Endothelial cell of umbilical vein (primary cell): ENCODE results near the gene HMG20A.

Experiments used
- CTCF ChIP-seq, 2 donors: IDR thresholded peaks; 1 replicate in 1 of 2; 2 replicates in 1 of 2; pipeline ENCODE4 v1.5.1; 2011; ENCODE audit warnings: low read length in 2 of 2, mild to moderate bottlenecking in 2 of 2, moderate library complexity in 2 of 2, control low read depth in 1 of 2, inconsistent platforms in 1 of 2, low read depth in 1 of 2; ENCODE audit not compliant: insufficient read depth in 1 of 2; ENCODE audit errors: extremely low read depth in 1 of 2
- EZH2 ChIP-seq: IDR thresholded peaks from 2 replicates; pipeline ENCODE4 v1.6.1; 2012; ENCODE audit warnings: borderline replicate concordance, low read depth, mild to moderate bottlenecking, moderate library complexity, low read length, inconsistent platforms; ENCODE audit not compliant: severe bottlenecking
- FOS ChIP-seq: IDR thresholded peaks from 2 replicates; pipeline ENCODE4 v1.6.1; 2011; ENCODE audit warnings: mild to moderate bottlenecking, low read length, moderate library complexity, borderline replicate concordance; ENCODE audit not compliant: insufficient read depth
- GATA2 ChIP-seq: IDR thresholded peaks from 2 replicates; pipeline ENCODE4 v1.7.0; 2011; ENCODE audit warnings: low read depth, mild to moderate bottlenecking, moderate library complexity, mixed read lengths, low read length; ENCODE audit not compliant: insufficient read length, insufficient read depth
- JUN ChIP-seq: IDR thresholded peaks from 2 replicates; pipeline ENCODE4 v1.6.1; 2011; ENCODE audit warnings: borderline replicate concordance, low read depth; ENCODE audit not compliant: insufficient read length, insufficient read depth
- MYC ChIP-seq: IDR thresholded peaks from one replicate; pipeline ENCODE4 v1.6.1; 2011; ENCODE audit warnings: mild to moderate bottlenecking, low read depth, low read length
- POLR2A ChIP-seq: IDR thresholded peaks from 2 replicates; pipeline ENCODE4 v1.6.1; 2012; ENCODE audit warnings: low read depth, mild to moderate bottlenecking, control low read depth, low read length
- POLR2AphosphoS5 ChIP-seq: IDR thresholded peaks from 2 replicates; pipeline ENCODE4 v1.6.1; 2012; ENCODE audit warnings: low read depth, mild to moderate bottlenecking, control low read depth, low read length, moderate library complexity; ENCODE audit not compliant: insufficient read depth
- TF ChIP-seq, protein P1 (sequence below): IDR thresholded peaks from 2 replicates; pipeline ENCODE4 v1.6.1; 2011; ENCODE audit not compliant: insufficient read depth, insufficient read length

GRCh38 chr15:77527831-77528231 is 107.1 kb downstream of the HMG20A start:
- TF ChIP-seq CTCF (IDR thresholded peaks at IDR 0.05; ENCODE audit: extremely low read depth in 1 of 2, insufficient read depth in 1 of 2, low read depth in 1 of 2, low read length in 2 of 2) (no peak), POLR2AphosphoS5 (no peak), POLR2A (no peak), MYC (no peak), EZH2 (no peak), JUN (no peak), FOS (no peak), GATA2 (no peak)
- TF ChIP-seq, protein P1, sequence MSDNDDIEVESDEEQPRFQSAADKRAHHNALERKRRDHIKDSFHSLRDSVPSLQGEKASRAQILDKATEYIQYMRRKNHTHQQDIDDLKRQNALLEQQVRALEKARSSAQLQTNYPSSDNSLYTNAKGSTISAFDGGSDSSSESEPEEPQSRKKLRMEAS = no peak
